22Rv1 (cell line): ENCODE results near the gene EYA2.

Experiments used
- ZFX ChIP-seq: fragments of 450-650 bp; IDR thresholded peaks from 2 replicates; pipeline ENCODE4 v1.6.1; 2017; ENCODE audit warnings: antibody characterized with exemption, borderline replicate concordance
- TF ChIP-seq, protein P1 (sequence below): fragments of 450-650 bp; IDR thresholded peaks from 2 replicates; pipeline ENCODE4 v1.5.1; 2017; ENCODE audit warnings: mild to moderate bottlenecking

DNA sequence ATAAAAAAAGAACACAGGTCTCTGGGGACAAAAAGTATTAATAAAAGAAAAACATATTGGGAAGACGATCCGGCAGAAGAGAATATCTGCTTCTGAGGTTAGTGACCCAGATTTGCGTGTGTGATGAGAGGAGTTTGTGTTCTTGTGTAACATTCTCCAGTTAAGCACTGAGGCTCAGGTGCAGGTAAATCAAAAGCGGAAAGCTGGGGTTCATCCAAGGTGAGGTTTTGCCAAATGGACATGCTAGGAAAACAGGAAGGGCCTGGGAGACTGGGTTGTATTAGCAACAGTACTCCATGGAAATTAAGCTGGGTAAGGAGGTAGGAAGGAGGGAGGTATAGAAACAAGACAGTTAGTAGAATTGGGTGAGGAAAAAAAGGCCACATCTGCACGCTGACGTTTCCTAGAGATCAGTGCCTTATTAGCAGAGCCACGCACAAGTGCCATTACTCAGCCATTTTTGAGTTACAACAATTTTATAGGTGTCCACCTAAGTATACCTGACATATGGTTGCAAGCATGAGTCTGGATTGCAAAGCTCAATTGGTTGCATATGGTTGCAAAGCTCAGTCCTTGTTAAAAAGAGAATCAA, 322.3 kb downstream of the EYA2 start:
- TF ChIP-seq, protein P1, sequence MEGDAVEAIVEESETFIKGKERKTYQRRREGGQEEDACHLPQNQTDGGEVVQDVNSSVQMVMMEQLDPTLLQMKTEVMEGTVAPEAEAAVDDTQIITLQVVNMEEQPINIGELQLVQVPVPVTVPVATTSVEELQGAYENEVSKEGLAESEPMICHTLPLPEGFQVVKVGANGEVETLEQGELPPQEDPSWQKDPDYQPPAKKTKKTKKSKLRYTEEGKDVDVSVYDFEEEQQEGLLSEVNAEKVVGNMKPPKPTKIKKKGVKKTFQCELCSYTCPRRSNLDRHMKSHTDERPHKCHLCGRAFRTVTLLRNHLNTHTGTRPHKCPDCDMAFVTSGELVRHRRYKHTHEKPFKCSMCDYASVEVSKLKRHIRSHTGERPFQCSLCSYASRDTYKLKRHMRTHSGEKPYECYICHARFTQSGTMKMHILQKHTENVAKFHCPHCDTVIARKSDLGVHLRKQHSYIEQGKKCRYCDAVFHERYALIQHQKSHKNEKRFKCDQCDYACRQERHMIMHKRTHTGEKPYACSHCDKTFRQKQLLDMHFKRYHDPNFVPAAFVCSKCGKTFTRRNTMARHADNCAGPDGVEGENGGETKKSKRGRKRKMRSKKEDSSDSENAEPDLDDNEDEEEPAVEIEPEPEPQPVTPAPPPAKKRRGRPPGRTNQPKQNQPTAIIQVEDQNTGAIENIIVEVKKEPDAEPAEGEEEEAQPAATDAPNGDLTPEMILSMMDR: no peak
- TF ChIP-seq ZFX: no peak
